Measurements from ENCODE around the gene FBLN2. TPM values are rescaled to one million over a fixed set of nuclear protein-coding genes. Genes with fewer than 3 reads are reported as not detected.
"Not testable (repeated sequence)": the region's sequence is repeated elsewhere in the genome, so short reads cannot be mapped to it uniquely, and the experiment has no call there.

FBLN2 gene
- total and polyA plus RNA-seq, 4 donors = 1.3 to 9.1 (median 4.3) TPM

DNA sequence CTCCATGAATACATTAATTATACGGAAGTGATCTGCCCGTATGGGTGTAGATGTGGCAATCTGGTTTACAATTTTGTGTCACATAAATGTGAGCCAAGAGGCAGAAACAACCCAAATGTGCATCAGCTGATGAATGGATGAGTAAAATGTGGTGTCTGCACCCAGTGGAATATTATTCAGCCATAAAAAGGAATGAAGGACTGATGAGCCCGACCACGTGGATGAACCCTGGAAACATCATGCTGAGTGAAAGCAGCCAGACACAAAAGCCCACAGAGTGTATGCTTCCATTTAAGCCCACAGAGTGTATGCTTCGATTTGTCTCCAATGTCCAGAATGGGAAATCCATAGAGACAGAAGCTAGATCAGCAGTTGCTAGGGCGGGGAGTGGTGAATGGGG, 27.6 kb upstream of the FBLN2 start:
- H3K36me3 ChIP-seq (ENCODE audit: control insufficient read depth in 4 of 4, insufficient read depth in 3 of 4, low read depth in 1 of 4, low read length in 3 of 4) = no peaks in the 10 kb centered on the region
- peaks cover 0 to 5% (median 3%) of the 10 kb centered on the region in 4 donors for H3K4me1 ChIP-seq (ENCODE audit: control insufficient read depth in 4 of 4, insufficient read depth in 4 of 4, low read length in 3 of 4)
- H3K9me3 ChIP-seq (ENCODE audit: control insufficient read depth in 4 of 4, low read length in 3 of 4) = peaks cover 0 to 4% (median 0%) of the 10 kb centered on the region in 4 donors
- H3K9ac ChIP-seq (ENCODE audit: low read depth in 1 of 2, low read length in 2 of 2) = no peak overlapping the region
- 62% methylated on average over 6 of the region's 6 CpGs for WGBS
- DNase-seq (ENCODE audit: low spot score) = no peak
- no peak for TF ChIP-seq FOXA1 (IDR thresholded peaks at IDR 0.05)
- TF ChIP-seq JUND (IDR thresholded peaks at IDR 0.05) = no peak
- TF ChIP-seq RAD21 (IDR thresholded peaks at IDR 0.05) = no peak
- TF ChIP-seq, protein P1, sequence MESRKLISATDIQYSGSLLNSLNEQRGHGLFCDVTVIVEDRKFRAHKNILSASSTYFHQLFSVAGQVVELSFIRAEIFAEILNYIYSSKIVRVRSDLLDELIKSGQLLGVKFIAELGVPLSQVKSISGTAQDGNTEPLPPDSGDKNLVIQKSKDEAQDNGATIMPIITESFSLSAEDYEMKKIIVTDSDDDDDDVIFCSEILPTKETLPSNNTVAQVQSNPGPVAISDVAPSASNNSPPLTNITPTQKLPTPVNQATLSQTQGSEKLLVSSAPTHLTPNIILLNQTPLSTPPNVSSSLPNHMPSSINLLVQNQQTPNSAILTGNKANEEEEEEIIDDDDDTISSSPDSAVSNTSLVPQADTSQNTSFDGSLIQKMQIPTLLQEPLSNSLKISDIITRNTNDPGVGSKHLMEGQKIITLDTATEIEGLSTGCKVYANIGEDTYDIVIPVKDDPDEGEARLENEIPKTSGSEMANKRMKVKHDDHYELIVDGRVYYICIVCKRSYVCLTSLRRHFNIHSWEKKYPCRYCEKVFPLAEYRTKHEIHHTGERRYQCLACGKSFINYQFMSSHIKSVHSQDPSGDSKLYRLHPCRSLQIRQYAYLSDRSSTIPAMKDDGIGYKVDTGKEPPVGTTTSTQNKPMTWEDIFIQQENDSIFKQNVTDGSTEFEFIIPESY (IDR thresholded peaks at IDR 0.05) = no peak
- TF ChIP-seq REST (IDR thresholded peaks at IDR 0.05) = no peak
- no peak for TF ChIP-seq RXRA (IDR thresholded peaks at IDR 0.05)
- no peak for TF ChIP-seq MAX (IDR thresholded peaks at IDR 0.05)
- no peak for TF ChIP-seq FOXA2 (IDR thresholded peaks at IDR 0.05)
- TF ChIP-seq, protein P2, sequence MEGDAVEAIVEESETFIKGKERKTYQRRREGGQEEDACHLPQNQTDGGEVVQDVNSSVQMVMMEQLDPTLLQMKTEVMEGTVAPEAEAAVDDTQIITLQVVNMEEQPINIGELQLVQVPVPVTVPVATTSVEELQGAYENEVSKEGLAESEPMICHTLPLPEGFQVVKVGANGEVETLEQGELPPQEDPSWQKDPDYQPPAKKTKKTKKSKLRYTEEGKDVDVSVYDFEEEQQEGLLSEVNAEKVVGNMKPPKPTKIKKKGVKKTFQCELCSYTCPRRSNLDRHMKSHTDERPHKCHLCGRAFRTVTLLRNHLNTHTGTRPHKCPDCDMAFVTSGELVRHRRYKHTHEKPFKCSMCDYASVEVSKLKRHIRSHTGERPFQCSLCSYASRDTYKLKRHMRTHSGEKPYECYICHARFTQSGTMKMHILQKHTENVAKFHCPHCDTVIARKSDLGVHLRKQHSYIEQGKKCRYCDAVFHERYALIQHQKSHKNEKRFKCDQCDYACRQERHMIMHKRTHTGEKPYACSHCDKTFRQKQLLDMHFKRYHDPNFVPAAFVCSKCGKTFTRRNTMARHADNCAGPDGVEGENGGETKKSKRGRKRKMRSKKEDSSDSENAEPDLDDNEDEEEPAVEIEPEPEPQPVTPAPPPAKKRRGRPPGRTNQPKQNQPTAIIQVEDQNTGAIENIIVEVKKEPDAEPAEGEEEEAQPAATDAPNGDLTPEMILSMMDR (IDR thresholded peaks at IDR 0.05; ENCODE audit: low read depth, low read length, missing input control) = no peak
- no peak for TF ChIP-seq EGR1 (IDR thresholded peaks at IDR 0.05; ENCODE audit: low read depth in 2 of 2)
- TF ChIP-seq SP1 (IDR thresholded peaks at IDR 0.05) = no peak
- TF ChIP-seq YY1 (IDR thresholded peaks at IDR 0.05) = no peak
- no peak for TF ChIP-seq HNF4A (conservative IDR thresholded peaks at IDR 0.05)
- no peak overlapping the region for H3K4me3 ChIP-seq (ENCODE audit: low read depth in 1 of 3, low read length in 3 of 3)
- peaks cover 0 to 9% (median 5%) of the 10 kb centered on the region in 4 donors for H3K27me3 ChIP-seq (ENCODE audit: control insufficient read depth in 4 of 4, insufficient read depth in 4 of 4, low read length in 3 of 4)
- H3K27ac ChIP-seq (ENCODE audit: low read depth in 1 of 2, low read length in 2 of 2) = no peak overlapping the region

GRCh38 chr3:13521749-13522148, 27.2 kb upstream of the FBLN2 start:
- not testable (repeated sequence) for H3K4me3 ChIP-seq (ENCODE audit: low read depth in 1 of 3, low read length in 3 of 3); H3K9ac ChIP-seq (ENCODE audit: low read depth in 1 of 2, low read length in 2 of 2); H3K36me3 ChIP-seq (ENCODE audit: control insufficient read depth in 4 of 4, insufficient read depth in 3 of 4, low read depth in 1 of 4, low read length in 3 of 4); H3K27ac ChIP-seq (ENCODE audit: low read depth in 1 of 2, low read length in 2 of 2); H3K9me3 ChIP-seq (ENCODE audit: control insufficient read depth in 4 of 4, low read length in 3 of 4); DNase-seq (ENCODE audit: low spot score); H3K4me1 ChIP-seq (ENCODE audit: control insufficient read depth in 4 of 4, insufficient read depth in 4 of 4, low read length in 3 of 4); H3K27me3 ChIP-seq (ENCODE audit: control insufficient read depth in 4 of 4, insufficient read depth in 4 of 4, low read length in 3 of 4)
- 95% methylated on average over 2 of the region's 2 CpGs for WGBS
